Motor neuron (in vitro differentiated cells): ENCODE data around the gene IPO9. TPM values are rescaled to one million over a fixed set of nuclear protein-coding genes. Genes with fewer than 3 reads are reported as not detected.
"Not testable (repeated sequence)": the region's sequence is repeated elsewhere in the genome, so short reads cannot be mapped to it uniquely, and the experiment has no call there.

ENCODE experiments used
- ATAC-seq, 8 experiments: fragments of 200-7000 bp; cut with Tn5 transposase; replicated peaks in 6 of 8; 2 replicates each; pipeline ENCODE4 v1.8.0; 2021; ENCODE audit warnings: mild to moderate bottlenecking in 8 of 8, moderate library complexity in 8 of 8
- H3K27ac ChIP-seq, 2 donors: fragments of 250-450 bp; sonication (Bioruptor Pico); 2 replicates each; pipeline ENCODE4 v1.9.0; 2021; ENCODE audit warnings: antibody characterized with exemption in 2 of 2, mild to moderate bottlenecking in 2 of 2, moderate library complexity in 1 of 2
- H3K4me1 ChIP-seq, 2 donors: fragments of 250-450 bp; sonication (Bioruptor Pico); replicated peaks in 1 of 2; 2 replicates each; pipeline ENCODE4 v1.6.1; 2021; ENCODE audit warnings: antibody characterized with exemption in 2 of 2, mild to moderate bottlenecking in 2 of 2, moderate library complexity in 1 of 2
- H3K4me3 ChIP-seq, 5 donors: fragments of 250-450 bp; sonication (Bioruptor Pico); 2 replicates each; pipeline ENCODE4 v1.9.0; 2021; ENCODE audit warnings: antibody characterized with exemption in 5 of 5, mild to moderate bottlenecking in 5 of 5, moderate library complexity in 4 of 5
- WGBS, 10 experiments: fragments of 450-650 bp; shearing (Covaris generic); methylation state at CpG; one replicate each; pipeline ENCODE4 v1.0.0; 2022; 5-methylcytosine and 5-hydroxymethylcytosine counted together
- in situ Hi-C, 9 experiments: fragments of 400-800 bp; cut with MboI; loops; one replicate each; pipeline ENCODE4 v1.15.0; 2021; ENCODE audit warnings: low sequenced_read_pairs in 9 of 9, low pct_unique_long_range_greater_than_20kb in 2 of 9; ENCODE audit not compliant: unreplicated experiment in 9 of 9
- total RNA-seq, 8 experiments: library from RNA; unstranded; fragments of 300-600 nt; gene quantifications; 2 replicates each; pipeline versions ENCODE4 v1.2.3 to v1.2.4, GENCODE V29; 2022

IPO9 gene
- total RNA-seq, 8 experiments from 2014 or later: 16.9 to 69.8 (median 46.7) TPM

GRCh38 chr1:201816309-201816854 is 12.6 kb upstream of the IPO9 start:
- Histone ChIP-seq H3K4me3 (no peak overlapping the region), H3K27ac (no peak overlapping the region), H3K4me1 (no peaks in the 10 kb centered on the region)
- 81 to 100% (median 96%) methylated on average over 3 to 7 of the region's 7 CpGs for WGBS, 10 experiments
- ATAC-seq: no peak
- in situ Hi-C loops: no loop called here

DNA sequence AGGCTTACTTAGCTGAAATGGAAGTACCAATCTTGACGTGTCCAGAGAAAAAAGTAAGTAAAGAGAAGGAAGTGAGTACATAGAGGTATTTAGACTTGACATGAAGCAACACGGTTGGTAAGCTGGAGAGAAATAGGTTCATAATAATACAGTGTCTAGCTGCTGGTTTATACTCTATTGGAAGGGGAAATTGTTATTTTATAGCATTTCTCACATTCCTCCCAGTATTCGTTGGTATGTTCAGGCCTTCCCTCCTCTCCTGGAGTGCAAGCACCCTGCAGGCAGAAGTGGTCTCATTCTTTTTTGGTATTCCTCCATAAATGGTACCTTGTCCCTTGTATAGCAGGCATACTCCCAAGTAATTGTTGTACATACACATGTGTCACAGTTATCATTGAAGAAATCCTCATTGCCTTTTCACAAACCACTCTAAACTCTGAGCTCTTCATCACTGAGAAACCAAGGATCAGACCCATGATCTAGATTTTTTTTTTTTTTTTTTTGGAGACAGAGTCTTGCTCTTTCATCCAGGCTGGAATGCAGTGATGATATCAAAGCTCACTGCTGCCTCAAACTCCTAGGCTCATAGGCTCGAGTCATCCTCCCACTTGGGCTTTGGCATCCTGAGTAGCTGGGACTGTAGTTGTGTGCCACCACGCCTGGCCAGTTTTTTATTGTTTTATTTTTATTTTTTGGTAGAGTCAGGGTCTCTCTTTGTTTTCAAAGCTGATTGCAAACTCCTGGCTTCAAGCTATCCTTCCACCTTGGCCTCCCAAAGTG is 9.8 kb upstream of the IPO9 start:
- WGBS, 10 experiments: 61 to 100% (median 89%) methylated on average over 3 to 5 of the region's 5 CpGs
- Histone ChIP-seq H3K27ac (no peak overlapping the region), H3K4me1 (no peaks in the 10 kb centered on the region), H3K4me3 (no peak overlapping the region)
- ATAC-seq: no peak
- in situ Hi-C loops: no loop called here

DNA sequence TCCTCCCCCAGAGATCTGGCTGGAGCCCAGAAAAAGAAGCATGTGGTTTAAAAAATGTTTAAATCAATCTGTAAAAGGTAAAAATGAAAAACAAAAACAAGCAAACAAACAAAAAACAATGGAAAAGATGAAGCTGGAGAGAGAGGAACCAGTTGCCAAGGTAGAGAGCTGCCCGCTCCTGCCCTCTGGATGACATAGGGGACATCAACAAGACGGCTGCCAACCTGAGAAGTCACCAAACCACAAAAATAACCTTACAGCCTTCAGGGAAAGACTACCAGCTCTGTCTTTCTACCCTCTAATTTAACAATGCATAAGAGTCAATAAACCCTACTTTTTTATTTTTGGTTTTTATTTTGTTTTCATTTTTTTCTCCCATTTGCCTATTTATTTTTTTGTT is 8.5 kb upstream of the IPO9 start:
- in situ Hi-C loops: no loop called here
- 88 to 100% (median 97%) methylated on average over 2 of the region's 2 CpGs; no CpG with 5 or more reads in 2 of the 10 experiments for WGBS, 10 experiments
- H3K4me1 ChIP-seq: no peaks in the 10 kb centered on the region
- no peak for ATAC-seq
- no peak overlapping the region for H3K27ac ChIP-seq
- no peak overlapping the region for H3K4me3 ChIP-seq

DNA sequence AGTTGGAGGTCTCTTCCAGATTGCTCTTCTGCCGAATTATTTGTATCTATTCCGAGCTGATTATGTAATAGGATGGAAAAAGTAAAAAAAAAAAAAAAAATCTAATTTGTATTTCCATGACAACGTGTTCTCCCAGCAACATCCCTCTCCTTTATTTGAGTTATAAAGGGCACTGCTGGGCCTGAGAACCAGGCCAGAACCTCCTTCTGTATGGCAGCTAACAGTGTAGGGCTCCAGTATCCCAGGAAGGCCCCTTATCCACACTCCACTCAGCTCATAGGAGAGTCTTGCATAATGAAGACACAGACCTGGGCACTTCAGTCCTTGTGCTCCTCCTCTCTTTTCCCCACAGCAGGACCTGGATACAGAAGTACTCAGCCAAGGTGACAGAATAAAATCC is 3.7 kb upstream of the IPO9 start:
- peaks cover 6 to 10% of the 10 kb centered on the region in 2 donors for H3K4me1 ChIP-seq
- H3K4me3 ChIP-seq: no peak overlapping the region
- in situ Hi-C loops: no loop called here
- ATAC-seq: no peak
- no peak overlapping the region for H3K27ac ChIP-seq
- WGBS, 10 experiments: 0 to 87% (median 65%) methylated on average over 2 to 3 of the region's 3 CpGs; no CpG with 5 or more reads in 1 of the 10 experiments

- in situ Hi-C loops: no loop called here
- H3K4me1 ChIP-seq: peaks cover 17 to 21% of the 10 kb centered on the region in 2 donors
- WGBS, 10 experiments: 22 to 100% (median 53%) methylated on average over 1 to 4 of the region's 4 CpGs; no CpG with 5 or more reads in 2 of the 10 experiments
- no peak overlapping the region for H3K4me3 ChIP-seq
- no peak overlapping the region for H3K27ac ChIP-seq
- ATAC-seq: peak in 2 of 8 experiments; percentile 5 to 8
Observed at GRCh38 chr1:201826830-201827229, 2.1 kb upstream of the IPO9 start.

GRCh38 chr1:201827321-201828216 is 1.4 kb upstream of the IPO9 start:
- Histone ChIP-seq H3K4me3 (no peak overlapping the region), H3K4me1 (peaks cover 21% of the 10 kb centered on the region in 2 donors), H3K27ac (no peak overlapping the region)
- in situ Hi-C loops: no loop called here
- ATAC-seq: no peak
- 90 to 100% (median 96%) methylated on average over 1 to 8 of the region's 8 CpGs; no CpG with 5 or more reads in 4 of the 10 experiments for WGBS, 10 experiments

- WGBS, 10 experiments: 0 to 100% (median 88%) methylated on average over 1 to 16 of the region's 16 CpGs
- no peak overlapping the region for H3K27ac ChIP-seq
- in situ Hi-C loops: no loop called here
- H3K4me1 ChIP-seq: peaks cover 21% of the 10 kb centered on the region in 2 donors
- H3K4me3 ChIP-seq: peak overlapping the region in 4 of 5 donors; percentile 88 to 98 (median 98)
- ATAC-seq: peak in 1 of 8 experiments; percentile 1
Observed at GRCh38 chr1:201828217-201828819, 639 bp upstream of the IPO9 start.

GRCh38 chr1:201831371-201831770 is 2.4 kb downstream of the IPO9 start:
- H3K4me3 ChIP-seq: no peak overlapping the region
- no peak for ATAC-seq
- no peak overlapping the region for H3K27ac ChIP-seq
- H3K4me1 ChIP-seq: peaks cover 21% of the 10 kb centered on the region in 2 donors
- in situ Hi-C loops: no loop called here
- WGBS, 10 experiments: 0 to 97% (median 91%) methylated on average over 1 to 4 of the region's 4 CpGs; no CpG with 5 or more reads in 4 of the 10 experiments

DNA sequence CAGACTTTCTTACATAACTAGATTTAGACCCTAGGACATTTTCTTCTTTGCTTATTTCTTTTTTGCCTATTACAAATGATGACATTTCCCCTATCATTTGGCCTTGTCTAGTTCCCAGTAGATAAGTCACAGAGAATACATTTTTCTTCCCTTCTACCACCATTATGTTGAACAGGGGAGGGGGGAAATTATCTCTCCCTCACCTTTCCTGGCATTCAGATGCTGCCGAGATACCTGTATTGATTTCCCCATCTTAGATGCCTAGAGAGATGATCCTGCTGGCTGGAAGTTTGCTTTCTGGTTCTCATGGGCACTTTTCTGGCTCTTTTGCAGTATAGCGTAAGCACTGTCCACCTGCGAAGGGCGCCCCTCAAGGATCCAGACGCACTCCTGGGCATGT is 5.7 kb downstream of the IPO9 start:
- Histone ChIP-seq H3K4me1 (peaks cover 12 to 18% of the 10 kb centered on the region in 2 donors), H3K27ac (no peak overlapping the region), H3K4me3 (no peak overlapping the region)
- WGBS, 10 experiments: 83 to 100% (median 100%) methylated on average over 1 to 5 of the region's 5 CpGs; no CpG with 5 or more reads in 4 of the 10 experiments
- no peak for ATAC-seq
- in situ Hi-C loops: no loop called here

GRCh38 chr1:201838381-201838780 is 9.4 kb downstream of the IPO9 start:
- H3K4me1 ChIP-seq: no peaks in the 10 kb centered on the region
- WGBS, 10 experiments: 54 to 100% (median 81%) methylated on average over 1 to 2 of the region's 2 CpGs
- in situ Hi-C loops: no loop called here
- ATAC-seq: no peak
- no peak overlapping the region for H3K4me3 ChIP-seq
- H3K27ac ChIP-seq: no peak overlapping the region

DNA sequence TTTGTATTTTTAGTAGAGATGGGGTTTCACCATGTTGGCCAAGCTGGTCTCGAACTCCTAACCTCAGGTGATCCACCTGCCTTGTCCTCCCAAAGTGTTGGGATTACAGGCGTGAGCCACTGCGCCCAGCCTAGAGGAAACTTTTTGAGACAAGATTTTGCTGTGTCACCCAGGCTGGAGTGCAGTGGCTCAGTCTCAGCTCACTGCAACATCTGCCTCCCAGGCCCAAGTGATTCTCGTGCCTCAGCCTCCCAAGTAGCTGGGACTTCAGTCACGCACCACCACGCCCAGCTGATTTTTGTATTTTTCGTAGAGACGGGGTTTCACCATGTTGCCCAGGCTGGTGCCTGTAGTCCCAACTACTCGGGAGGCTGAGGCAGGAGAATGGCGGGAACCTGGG is 10.1 kb downstream of the IPO9 start:
- in situ Hi-C loops, H3K4me1 ChIP-seq, H3K4me3 ChIP-seq, ATAC-seq, H3K27ac ChIP-seq: not testable (repeated sequence)
- WGBS, 10 experiments: 80 to 100% (median 93%) methylated on average over 1 to 8 of the region's 10 CpGs; no CpG with 5 or more reads in 3 of the 10 experiments

GRCh38 chr1:201840055-201840454 is 11.1 kb downstream of the IPO9 start:
- WGBS, 10 experiments: 83 to 100% (median 97%) methylated on average over 1 to 4 of the region's 4 CpGs; no CpG with 5 or more reads in 2 of the 10 experiments
- in situ Hi-C loops: no loop called here
- Histone ChIP-seq H3K27ac (no peak overlapping the region), H3K4me3 (no peak overlapping the region), H3K4me1 (no peaks in the 10 kb centered on the region)
- peak in 1 of 8 experiments; percentile 23 for ATAC-seq
